Measurements from ENCODE around the gene UPP2. TPM values are rescaled to one million over a fixed set of nuclear protein-coding genes. Genes with fewer than 3 reads are reported as not detected.

The UPP2 gene
- polyA plus RNA-seq (2013, experiment 1 of 2): not detected
- 0.01 TPM for polyA plus RNA-seq (2013, experiment 2 of 2)

DNA sequence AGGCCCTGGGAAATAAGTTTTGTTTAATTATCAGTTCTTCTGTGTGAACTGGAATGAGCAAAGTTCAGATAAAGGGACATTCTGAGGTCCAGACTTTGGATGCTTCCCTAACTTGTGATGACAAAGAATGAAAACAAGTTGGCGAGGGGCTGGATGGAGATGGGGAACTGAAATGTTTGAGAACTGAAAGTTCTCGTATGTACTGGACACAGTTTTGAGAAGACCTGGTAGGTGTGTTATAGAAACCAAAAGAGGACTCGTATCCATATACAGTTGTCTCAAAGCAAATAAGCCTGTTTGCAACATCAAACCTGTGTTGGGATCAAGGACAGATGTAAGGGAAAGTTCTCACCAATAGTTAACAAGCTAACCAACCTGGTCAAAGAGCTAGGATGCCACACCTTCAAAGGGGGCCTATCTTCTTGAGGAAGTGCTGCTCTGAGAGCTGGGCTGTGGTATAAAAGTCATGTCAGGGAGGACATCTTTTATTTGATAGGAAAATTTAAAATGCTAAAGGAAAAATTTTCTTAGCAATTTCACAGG lies at the start of gene UPP2:
UPP2 (plus strand) TSS at position 493 of the 543 bp plus-strand sequence. CDS start 188 bp downstream, outside the sequence.
- H3K18ac ChIP-seq (ENCODE audit: low read length): no peak within 1 kb of the TSS
- no peak within 1 kb of the TSS for H4K91ac ChIP-seq (ENCODE audit: low read depth, low read length, poor library complexity)
- H3K27me3 ChIP-seq (ENCODE audit: control insufficient read depth in 3 of 3, insufficient read depth in 3 of 3, low read depth in 1 of 3, low read length in 3 of 3): no peaks in the 10 kb centered on the region
- no peaks in the 10 kb centered on the region for H3K79me1 ChIP-seq (ENCODE audit: low read depth, low read length)
- no peaks in the 10 kb centered on the region for H3K4me1 ChIP-seq (ENCODE audit: control insufficient read depth in 2 of 2, insufficient read depth in 1 of 2, low read depth in 1 of 2, low read length in 2 of 2)
- H3K9me3 ChIP-seq (replicated peaks in 1 of 2; ENCODE audit: control insufficient read depth in 2 of 2, insufficient read depth in 1 of 2, low read depth in 1 of 2, low read length in 2 of 2): no peaks in the 10 kb centered on the region
- H3K4me2 ChIP-seq (ENCODE audit: insufficient read depth, low read length, poor library complexity, severe bottlenecking): no peak within 1 kb of the TSS
- no peaks in the 10 kb centered on the region for H3K36me3 ChIP-seq (replicated peaks in 1 of 2; ENCODE audit: control insufficient read depth in 2 of 2, insufficient read depth in 2 of 2, low read length in 2 of 2)
- no peak for DNase-seq (ENCODE audit: low spot score)
- no peak within 1 kb of the TSS for H2BK12ac ChIP-seq (ENCODE audit: low read length)
- no peak within 1 kb of the TSS for H3K14ac ChIP-seq (ENCODE audit: low read length)
- H2AFZ ChIP-seq (ENCODE audit: low read length): no peak within 1 kb of the TSS
- no CpG with 5 or more reads among the region's 3 CpGs for WGBS, 2 donors (ENCODE audit: extremely low coverage in 2 of 2, insufficient read length in 2 of 2, insufficient replicate concordance in 1 of 2)
- no peak within 1 kb of the TSS for H3K27ac ChIP-seq (replicated peaks; ENCODE audit: low read length)
- H2AK5ac ChIP-seq (ENCODE audit: low read depth, low read length): no peak within 1 kb of the TSS
- H2BK120ac ChIP-seq (ENCODE audit: low read depth, low read length): no peak within 1 kb of the TSS
- no peak within 1 kb of the TSS for H3K23ac ChIP-seq (ENCODE audit: low read depth, low read length, poor library complexity)
- H3K4ac ChIP-seq (ENCODE audit: low read length): no peak within 1 kb of the TSS
- no peak within 1 kb of the TSS for H3K9ac ChIP-seq (ENCODE audit: low read depth, low read length, poor library complexity)
- no peak within 1 kb of the TSS for H4K8ac ChIP-seq (ENCODE audit: low read depth, low read length)
- no peak within 1 kb of the TSS for H3K4me3 ChIP-seq (ENCODE audit: low read length in 2 of 2)
- H2BK15ac ChIP-seq (ENCODE audit: low read length): no peak within 1 kb of the TSS
- H2BK5ac ChIP-seq (ENCODE audit: low read length): no peak within 1 kb of the TSS

DNA sequence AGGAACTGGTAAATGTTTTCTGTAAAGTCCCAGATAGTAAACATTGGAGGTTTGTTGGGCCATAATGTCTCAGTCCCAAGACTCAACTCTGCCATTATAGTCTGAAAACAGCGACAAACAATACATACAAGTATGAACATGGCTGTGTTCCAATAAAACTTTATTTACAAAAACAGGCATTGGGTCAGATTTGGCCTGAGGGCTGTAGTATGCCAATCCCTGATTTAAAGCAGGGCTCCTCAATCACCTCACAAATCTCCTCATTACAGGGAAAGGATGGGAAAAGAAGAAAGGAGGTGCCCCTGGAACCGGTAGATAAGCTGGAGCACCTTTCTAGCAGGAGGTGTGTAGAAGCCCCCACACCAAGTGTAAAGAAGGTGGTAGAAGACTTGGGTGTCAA lies 48.9 kb upstream of the UPP2 start:
- H3K14ac ChIP-seq (ENCODE audit: low read length): no peak overlapping the region
- no peak overlapping the region for H3K23ac ChIP-seq (ENCODE audit: low read depth, low read length, poor library complexity)
- H3K79me1 ChIP-seq (ENCODE audit: low read depth, low read length): no peaks in the 10 kb centered on the region
- H3K9ac ChIP-seq (ENCODE audit: low read depth, low read length, poor library complexity): no peak overlapping the region
- H3K27ac ChIP-seq (replicated peaks; ENCODE audit: low read length): no peak overlapping the region
- no CpG with 5 or more reads among the region's 2 CpGs for WGBS, 2 donors (ENCODE audit: extremely low coverage in 2 of 2, insufficient read length in 2 of 2, insufficient replicate concordance in 1 of 2)
- H2BK120ac ChIP-seq (ENCODE audit: low read depth, low read length): no peak overlapping the region
- no peak overlapping the region for H2BK12ac ChIP-seq (ENCODE audit: low read length)
- H4K91ac ChIP-seq (ENCODE audit: low read depth, low read length, poor library complexity): no peak overlapping the region
- H3K4ac ChIP-seq (ENCODE audit: low read length): no peak overlapping the region
- no peaks in the 10 kb centered on the region for H3K27me3 ChIP-seq (ENCODE audit: control insufficient read depth in 3 of 3, insufficient read depth in 3 of 3, low read depth in 1 of 3, low read length in 3 of 3)
- no peaks in the 10 kb centered on the region for H3K4me1 ChIP-seq (ENCODE audit: control insufficient read depth in 2 of 2, insufficient read depth in 1 of 2, low read depth in 1 of 2, low read length in 2 of 2)
- H3K9me3 ChIP-seq (replicated peaks in 1 of 2; ENCODE audit: control insufficient read depth in 2 of 2, insufficient read depth in 1 of 2, low read depth in 1 of 2, low read length in 2 of 2): no peaks in the 10 kb centered on the region
- no peak overlapping the region for H3K4me2 ChIP-seq (ENCODE audit: insufficient read depth, low read length, poor library complexity, severe bottlenecking)
- no peak overlapping the region for H2BK15ac ChIP-seq (ENCODE audit: low read length)
- no peak overlapping the region for H2AFZ ChIP-seq (ENCODE audit: low read length)
- no peak overlapping the region for H2BK5ac ChIP-seq (ENCODE audit: low read length)
- H3K18ac ChIP-seq (ENCODE audit: low read length): no peak overlapping the region
- no peaks in the 10 kb centered on the region for H3K36me3 ChIP-seq (replicated peaks in 1 of 2; ENCODE audit: control insufficient read depth in 2 of 2, insufficient read depth in 2 of 2, low read length in 2 of 2)
- no peak overlapping the region for H2AK5ac ChIP-seq (ENCODE audit: low read depth, low read length)
- H4K8ac ChIP-seq (ENCODE audit: low read depth, low read length): no peak overlapping the region
- DNase-seq (ENCODE audit: low spot score): no peak
- no peak overlapping the region for H3K4me3 ChIP-seq (ENCODE audit: low read length in 2 of 2)

DNA sequence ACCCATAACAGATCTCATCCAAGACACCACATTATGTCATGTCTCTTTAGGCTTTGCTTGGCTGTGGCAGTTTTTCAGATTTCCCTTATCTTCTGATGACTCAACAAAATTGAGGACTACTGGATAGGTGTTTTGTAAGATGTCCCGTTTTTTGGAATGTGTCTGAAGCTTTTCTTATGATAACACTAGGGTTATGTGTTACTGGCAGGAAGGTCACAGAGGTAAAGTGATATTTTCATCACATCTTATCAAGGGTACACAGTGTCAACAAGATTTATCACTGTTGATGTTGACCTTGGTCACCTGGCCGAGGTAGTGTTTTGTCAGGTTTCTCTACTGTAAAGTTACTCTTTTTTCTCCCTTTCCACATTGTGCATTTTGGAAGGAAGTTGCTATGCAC lies 44.8 kb upstream of the UPP2 start:
- no peaks in the 10 kb centered on the region for H3K9me3 ChIP-seq (replicated peaks in 1 of 2; ENCODE audit: control insufficient read depth in 2 of 2, insufficient read depth in 1 of 2, low read depth in 1 of 2, low read length in 2 of 2)
- no peak overlapping the region for H2BK15ac ChIP-seq (ENCODE audit: low read length)
- no CpG with 5 or more reads among the region's 2 CpGs for WGBS, 2 donors (ENCODE audit: extremely low coverage in 2 of 2, insufficient read length in 2 of 2, insufficient replicate concordance in 1 of 2)
- no peak overlapping the region for H3K27ac ChIP-seq (replicated peaks; ENCODE audit: low read length)
- H2BK5ac ChIP-seq (ENCODE audit: low read length): no peak overlapping the region
- no peaks in the 10 kb centered on the region for H3K4me1 ChIP-seq (ENCODE audit: control insufficient read depth in 2 of 2, insufficient read depth in 1 of 2, low read depth in 1 of 2, low read length in 2 of 2)
- H3K18ac ChIP-seq (ENCODE audit: low read length): no peak overlapping the region
- H3K14ac ChIP-seq (ENCODE audit: low read length): no peak overlapping the region
- H2BK12ac ChIP-seq (ENCODE audit: low read length): no peak overlapping the region
- H4K8ac ChIP-seq (ENCODE audit: low read depth, low read length): no peak overlapping the region
- H3K27me3 ChIP-seq (ENCODE audit: control insufficient read depth in 3 of 3, insufficient read depth in 3 of 3, low read depth in 1 of 3, low read length in 3 of 3): no peaks in the 10 kb centered on the region
- H3K4me2 ChIP-seq (ENCODE audit: insufficient read depth, low read length, poor library complexity, severe bottlenecking): no peak overlapping the region
- no peak for DNase-seq (ENCODE audit: low spot score)
- no peaks in the 10 kb centered on the region for H3K79me1 ChIP-seq (ENCODE audit: low read depth, low read length)
- no peak overlapping the region for H3K23ac ChIP-seq (ENCODE audit: low read depth, low read length, poor library complexity)
- no peak overlapping the region for H4K91ac ChIP-seq (ENCODE audit: low read depth, low read length, poor library complexity)
- no peak overlapping the region for H3K9ac ChIP-seq (ENCODE audit: low read depth, low read length, poor library complexity)
- H3K36me3 ChIP-seq (replicated peaks in 1 of 2; ENCODE audit: control insufficient read depth in 2 of 2, insufficient read depth in 2 of 2, low read length in 2 of 2): no peaks in the 10 kb centered on the region
- no peak overlapping the region for H2BK120ac ChIP-seq (ENCODE audit: low read depth, low read length)
- no peak overlapping the region for H2AK5ac ChIP-seq (ENCODE audit: low read depth, low read length)
- no peak overlapping the region for H3K4me3 ChIP-seq (ENCODE audit: low read length in 2 of 2)
- H3K4ac ChIP-seq (ENCODE audit: low read length): no peak overlapping the region
- no peak overlapping the region for H2AFZ ChIP-seq (ENCODE audit: low read length)

DNA sequence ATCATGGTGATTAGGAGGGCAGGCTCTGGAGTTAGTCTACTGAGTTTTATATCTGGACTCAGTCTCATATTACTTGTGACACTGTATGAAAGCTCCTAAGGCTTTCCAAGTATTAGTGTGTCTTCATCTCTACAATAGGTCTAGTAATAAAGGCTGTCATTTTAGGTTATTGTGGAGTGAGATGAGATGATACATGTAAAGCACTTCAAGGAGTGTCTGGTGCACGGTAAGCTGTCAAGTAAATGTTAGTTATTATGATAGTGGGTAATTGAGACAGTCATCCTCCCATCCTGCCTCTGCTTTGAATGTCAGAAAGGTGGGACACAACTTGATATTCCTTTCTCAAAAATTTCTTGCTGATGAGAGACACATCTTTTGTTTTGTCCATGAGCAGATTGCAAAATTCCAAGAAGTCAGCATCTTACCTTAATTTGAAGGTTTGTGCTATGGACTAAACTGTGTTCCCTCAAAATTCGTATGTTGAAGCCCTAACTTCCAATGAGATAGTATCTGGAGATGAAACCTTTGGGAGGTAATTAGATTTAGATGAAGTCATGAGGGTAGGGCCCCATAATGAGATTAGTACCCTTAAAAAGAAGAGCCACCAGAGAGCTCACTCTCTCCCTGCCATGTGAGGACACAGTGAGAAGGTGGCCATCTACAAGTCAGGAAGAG lies 41.4 kb upstream of the UPP2 start:
- WGBS, 2 donors (ENCODE audit: extremely low coverage in 2 of 2, insufficient read length in 2 of 2, insufficient replicate concordance in 1 of 2): no CpG with 5 or more reads among the region's 2 CpGs
- Histone ChIP-seq H3K14ac (ENCODE audit: low read length) (no peak overlapping the region), H3K9ac (ENCODE audit: low read depth, low read length, poor library complexity) (no peak overlapping the region), H3K4ac (ENCODE audit: low read length) (no peak overlapping the region), H3K23ac (ENCODE audit: low read depth, low read length, poor library complexity) (no peak overlapping the region), H3K4me2 (ENCODE audit: insufficient read depth, low read length, poor library complexity, severe bottlenecking) (no peak overlapping the region), H3K18ac (ENCODE audit: low read length) (no peak overlapping the region), H4K91ac (ENCODE audit: low read depth, low read length, poor library complexity) (no peak overlapping the region), H3K36me3 (replicated peaks in 1 of 2; ENCODE audit: control insufficient read depth in 2 of 2, insufficient read depth in 2 of 2, low read length in 2 of 2) (no peaks in the 10 kb centered on the region), H2BK5ac (ENCODE audit: low read length) (no peak overlapping the region), H3K4me1 (ENCODE audit: control insufficient read depth in 2 of 2, insufficient read depth in 1 of 2, low read depth in 1 of 2, low read length in 2 of 2) (no peaks in the 10 kb centered on the region), H2BK120ac (ENCODE audit: low read depth, low read length) (no peak overlapping the region), H3K27ac (replicated peaks; ENCODE audit: low read length) (no peak overlapping the region), H2BK12ac (ENCODE audit: low read length) (no peak overlapping the region), H2BK15ac (ENCODE audit: low read length) (no peak overlapping the region), H3K79me1 (ENCODE audit: low read depth, low read length) (no peaks in the 10 kb centered on the region), H3K9me3 (replicated peaks in 1 of 2; ENCODE audit: control insufficient read depth in 2 of 2, insufficient read depth in 1 of 2, low read depth in 1 of 2, low read length in 2 of 2) (no peaks in the 10 kb centered on the region), H4K8ac (ENCODE audit: low read depth, low read length) (no peak overlapping the region), H3K4me3 (ENCODE audit: low read length in 2 of 2) (no peak overlapping the region), H3K27me3 (ENCODE audit: control insufficient read depth in 3 of 3, insufficient read depth in 3 of 3, low read depth in 1 of 3, low read length in 3 of 3) (no peaks in the 10 kb centered on the region), H2AFZ (ENCODE audit: low read length) (no peak overlapping the region), H2AK5ac (ENCODE audit: low read depth, low read length) (no peak overlapping the region)
- no peak for DNase-seq (ENCODE audit: low spot score)
